Measurements from ENCODE around the gene CT45A7.
"Not testable (repeated sequence)": the region's sequence is repeated elsewhere in the genome, so short reads cannot be mapped to it uniquely, and the experiment has no call there.

The CT45A7 gene

GRCh38 chrX:135837180-135837579 lies at the start of gene CT45A7:
CT45A7 (minus strand) TSS chrX:135837280; CDS start chrX:135833533, 3,747 bp downstream.
- not testable (repeated sequence) for H3K36me3 ChIP-seq (ENCODE audit: control insufficient read depth, insufficient read depth, low read length); H3K4me3 ChIP-seq (ENCODE audit: low read length); H3K9ac ChIP-seq (ENCODE audit: low read length); H3K27me3 ChIP-seq (ENCODE audit: control insufficient read depth, insufficient read depth, low read length); H3K4me1 ChIP-seq (ENCODE audit: control insufficient read depth, insufficient read depth, low read length); H3K27ac ChIP-seq (ENCODE audit: low read depth, low read length)

GRCh38 chrX:135882741-135883140 lies 45.7 kb upstream of the CT45A7 start:
- H3K4me1 ChIP-seq (ENCODE audit: control insufficient read depth, insufficient read depth, low read length); H3K36me3 ChIP-seq (ENCODE audit: control insufficient read depth, insufficient read depth, low read length): not testable (repeated sequence)

GRCh38 chrX:135871712-135872111 lies 34.6 kb upstream of the CT45A7 start, which contains the start of gene CT45A9:
CT45A9 (minus strand) TSS chrX:135871812; CDS start chrX:135868061, 3,751 bp downstream.
- H3K9ac ChIP-seq (ENCODE audit: low read length); H3K4me1 ChIP-seq (ENCODE audit: control insufficient read depth, insufficient read depth, low read length); H3K36me3 ChIP-seq (ENCODE audit: control insufficient read depth, insufficient read depth, low read length); H3K27ac ChIP-seq (ENCODE audit: low read depth, low read length); H3K27me3 ChIP-seq (ENCODE audit: control insufficient read depth, insufficient read depth, low read length); H3K4me3 ChIP-seq (ENCODE audit: low read length): not testable (repeated sequence)

More at GRCh38 chrX:135882741-135883140, 45.7 kb upstream of the CT45A7 start:
- H3K27me3 ChIP-seq (ENCODE audit: control insufficient read depth, insufficient read depth, low read length); H3K9ac ChIP-seq (ENCODE audit: low read length); H3K27ac ChIP-seq (ENCODE audit: low read depth, low read length); H3K4me3 ChIP-seq (ENCODE audit: low read length): not testable (repeated sequence)

GRCh38 chrX:135854438-135854837 lies 17.4 kb upstream of the CT45A7 start, which contains the start of gene CT45A8:
CT45A8 (minus strand) TSS chrX:135854538; CDS start chrX:135850783, 3,755 bp downstream.
- not testable (repeated sequence) for H3K36me3 ChIP-seq (ENCODE audit: control insufficient read depth, insufficient read depth, low read length); H3K9ac ChIP-seq (ENCODE audit: low read length); H3K27me3 ChIP-seq (ENCODE audit: control insufficient read depth, insufficient read depth, low read length); H3K4me1 ChIP-seq (ENCODE audit: control insufficient read depth, insufficient read depth, low read length); H3K4me3 ChIP-seq (ENCODE audit: low read length); H3K27ac ChIP-seq (ENCODE audit: low read depth, low read length)

- H3K36me3 ChIP-seq (ENCODE audit: control insufficient read depth, insufficient read depth, low read length); H3K27me3 ChIP-seq (ENCODE audit: control insufficient read depth, insufficient read depth, low read length); H3K27ac ChIP-seq (ENCODE audit: low read depth, low read length); H3K4me1 ChIP-seq (ENCODE audit: control insufficient read depth, insufficient read depth, low read length); H3K4me3 ChIP-seq (ENCODE audit: low read length); H3K9ac ChIP-seq (ENCODE audit: low read length): not testable (repeated sequence)
These were observed 17.2 kb downstream of the CT45A7 start, which contains the start of gene CT45A2 for GRCh38 chrX:135819912-135820311. CT45A2 (minus strand) TSS chrX:135820012; CDS start chrX:135816265, 3,747 bp downstream.

- not testable (repeated sequence) for H3K27ac ChIP-seq (ENCODE audit: low read depth, low read length); H3K9ac ChIP-seq (ENCODE audit: low read length); H3K27me3 ChIP-seq (ENCODE audit: control insufficient read depth, insufficient read depth, low read length); H3K36me3 ChIP-seq (ENCODE audit: control insufficient read depth, insufficient read depth, low read length); H3K4me3 ChIP-seq (ENCODE audit: low read length); H3K4me1 ChIP-seq (ENCODE audit: control insufficient read depth, insufficient read depth, low read length)
These were observed 34.4 kb downstream of the CT45A7 start, which contains the start of gene CT45A6 for GRCh38 chrX:135802687-135803086. CT45A6 (minus strand) TSS chrX:135802787; CDS start chrX:135798993, 3,794 bp downstream.

GRCh38 chrX:135785403-135785802 lies 51.7 kb downstream of the CT45A7 start, which contains the start of gene CT45A5:
CT45A5 (minus strand) TSS chrX:135785503; CDS start chrX:135781729, 3,774 bp downstream.
- not testable (repeated sequence) for H3K9ac ChIP-seq (ENCODE audit: low read length); H3K27ac ChIP-seq (ENCODE audit: low read depth, low read length); H3K27me3 ChIP-seq (ENCODE audit: control insufficient read depth, insufficient read depth, low read length); H3K4me3 ChIP-seq (ENCODE audit: low read length); H3K4me1 ChIP-seq (ENCODE audit: control insufficient read depth, insufficient read depth, low read length); H3K36me3 ChIP-seq (ENCODE audit: control insufficient read depth, insufficient read depth, low read length)

Data from rectal smooth muscle tissue (tissue), 1 donor.